Stimulated activated naive CD4-positive, alpha-beta T cell (primary cell): ENCODE data around the gene PROC.

ENCODE experiments used
- DNase-seq, 6 experiments: peaks; one replicate each; lab custom pipeline; 2025; lab: John Stamatoyannopoulos, UW

Gene PROC

DNA sequence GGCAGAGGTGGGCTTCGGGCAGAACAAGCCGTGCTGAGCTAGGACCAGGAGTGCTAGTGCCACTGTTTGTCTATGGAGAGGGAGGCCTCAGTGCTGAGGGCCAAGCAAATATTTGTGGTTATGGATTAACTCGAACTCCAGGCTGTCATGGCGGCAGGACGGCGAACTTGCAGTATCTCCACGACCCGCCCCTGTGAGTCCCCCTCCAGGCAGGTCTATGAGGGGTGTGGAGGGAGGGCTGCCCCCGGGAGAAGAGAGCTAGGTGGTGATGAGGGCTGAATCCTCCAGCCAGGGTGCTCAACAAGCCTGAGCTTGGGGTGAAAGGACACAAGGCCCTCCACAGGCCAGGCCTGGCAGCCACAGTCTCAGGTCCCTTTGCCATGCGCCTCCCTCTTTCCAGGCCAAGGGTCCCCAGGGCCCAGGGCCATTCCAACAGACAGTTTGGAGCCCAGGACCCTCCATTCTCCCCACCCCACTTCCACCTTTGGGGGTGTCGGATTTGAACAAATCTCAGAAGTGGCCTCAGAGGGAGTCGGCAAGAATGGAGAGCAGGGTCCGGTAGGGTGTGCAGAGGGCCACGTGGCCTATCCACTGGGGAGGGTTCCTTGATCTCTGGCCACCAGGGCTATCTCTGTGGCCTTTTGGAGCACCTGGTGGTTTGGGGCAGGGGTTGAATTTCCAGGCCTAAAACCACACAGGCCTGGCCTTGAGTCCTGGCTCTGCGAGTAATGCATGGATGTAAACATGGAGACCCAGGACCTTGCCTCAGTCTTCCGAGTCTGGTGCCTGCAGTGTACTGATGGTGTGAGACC is at the start of gene PROC:
Gene PROC (plus strand): TSS at position 128 of the 812 bp plus-strand sequence. CDS start 1,516 bp downstream, outside the sequence.
- no peak for DNase-seq

GRCh38 chr2:127370010-127370409 is 48.2 kb upstream of the PROC start:
- no peak for DNase-seq

- no peak for DNase-seq
These were observed 47.2 kb upstream of the PROC start for GRCh38 chr2:127371037-127371436.

GRCh38 chr2:127373362-127374083 is 44.7 kb upstream of the PROC start:
- DNase-seq = no peak

- DNase-seq = no peak
These were observed 42.0 kb upstream of the PROC start for GRCh38 chr2:127376257-127376656.

DNA sequence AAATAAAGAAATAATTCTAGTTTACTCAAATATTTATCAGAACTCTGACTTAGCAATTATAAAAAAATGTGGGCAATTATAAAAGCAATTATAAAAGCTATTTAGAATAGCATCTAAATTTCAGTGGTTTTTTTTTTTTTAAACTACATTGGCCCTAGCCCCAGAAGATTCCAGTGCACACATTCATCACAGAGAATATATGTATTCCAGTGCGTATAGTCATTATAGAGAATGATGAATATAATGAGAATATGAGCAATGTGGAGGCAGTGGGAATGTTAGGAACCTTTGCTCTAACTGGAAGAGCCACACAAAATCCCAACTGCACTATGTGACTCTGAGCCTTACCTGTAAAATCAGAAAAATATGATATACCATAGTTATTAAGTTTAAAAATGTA is 41.0 kb upstream of the PROC start:
- no peak for DNase-seq

GRCh38 chr2:127378720-127379119 is 39.5 kb upstream of the PROC start:
- no peak for DNase-seq

GRCh38 chr2:127379712-127380355 is 38.4 kb upstream of the PROC start:
- DNase-seq = no peak

DNA sequence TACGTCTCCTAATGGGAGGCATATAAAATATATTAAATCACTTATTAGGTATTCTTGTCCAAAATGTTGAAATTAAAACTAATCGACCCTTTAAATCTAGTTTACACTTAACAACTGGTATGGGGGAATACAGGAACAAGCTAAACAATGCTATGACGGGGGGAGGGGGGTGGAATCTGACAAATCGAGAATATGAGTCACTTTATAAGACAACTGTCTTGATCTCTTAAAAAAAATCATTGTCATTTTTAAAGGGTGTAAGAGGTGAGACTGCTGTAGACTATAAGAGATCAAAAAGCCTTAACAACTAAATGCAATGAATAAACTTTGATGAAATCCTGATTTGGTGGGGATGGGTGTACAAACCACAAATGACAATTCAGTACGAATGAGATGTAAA is 36.5 kb upstream of the PROC start:
- DNase-seq = no peak

DNA sequence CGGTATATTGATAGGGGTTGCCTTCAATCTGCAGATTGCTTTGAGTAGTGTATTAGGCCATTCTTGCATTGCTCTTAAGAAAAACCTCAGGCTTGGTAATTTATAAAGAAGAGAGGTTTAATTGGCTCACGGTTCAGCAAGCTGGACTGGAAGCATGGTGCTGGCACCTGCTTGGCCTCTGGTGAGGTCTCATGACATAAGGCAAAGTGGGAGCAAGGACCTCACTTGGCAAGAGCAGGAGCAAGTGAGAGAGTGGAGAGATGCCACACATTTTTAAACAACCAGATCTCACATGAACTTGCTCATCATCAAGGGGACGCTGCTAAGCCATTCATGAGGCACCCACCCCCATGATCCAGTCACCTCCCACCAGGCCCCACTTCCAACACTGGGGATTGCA is 35.4 kb upstream of the PROC start:
- DNase-seq = no peak

- no peak for DNase-seq
These were observed 33.7 kb upstream of the PROC start for GRCh38 chr2:127384529-127384928.

DNA sequence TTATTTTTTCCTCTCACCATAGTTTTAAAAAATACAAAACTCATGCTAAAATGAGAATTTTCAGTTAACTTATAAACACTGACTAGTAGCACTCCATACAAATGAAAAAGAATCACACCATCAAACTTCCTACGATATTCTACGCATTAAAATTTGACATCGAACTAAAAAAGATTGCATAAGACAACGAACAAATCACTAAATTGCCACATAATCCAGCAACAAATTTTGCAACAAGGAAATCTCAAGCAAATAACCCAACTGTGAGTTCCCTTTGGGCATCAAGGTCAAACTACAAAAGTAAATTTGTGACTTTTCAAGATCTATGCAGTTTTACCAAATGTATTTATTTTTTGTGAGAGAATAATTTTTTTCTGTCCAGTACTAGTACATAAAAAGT is 32.0 kb upstream of the PROC start:
- DNase-seq = no peak

- peak; percentile 75 to 92 (median 79) for DNase-seq
These were observed 31.2 kb upstream of the PROC start for GRCh38 chr2:127386764-127387654.

DNA sequence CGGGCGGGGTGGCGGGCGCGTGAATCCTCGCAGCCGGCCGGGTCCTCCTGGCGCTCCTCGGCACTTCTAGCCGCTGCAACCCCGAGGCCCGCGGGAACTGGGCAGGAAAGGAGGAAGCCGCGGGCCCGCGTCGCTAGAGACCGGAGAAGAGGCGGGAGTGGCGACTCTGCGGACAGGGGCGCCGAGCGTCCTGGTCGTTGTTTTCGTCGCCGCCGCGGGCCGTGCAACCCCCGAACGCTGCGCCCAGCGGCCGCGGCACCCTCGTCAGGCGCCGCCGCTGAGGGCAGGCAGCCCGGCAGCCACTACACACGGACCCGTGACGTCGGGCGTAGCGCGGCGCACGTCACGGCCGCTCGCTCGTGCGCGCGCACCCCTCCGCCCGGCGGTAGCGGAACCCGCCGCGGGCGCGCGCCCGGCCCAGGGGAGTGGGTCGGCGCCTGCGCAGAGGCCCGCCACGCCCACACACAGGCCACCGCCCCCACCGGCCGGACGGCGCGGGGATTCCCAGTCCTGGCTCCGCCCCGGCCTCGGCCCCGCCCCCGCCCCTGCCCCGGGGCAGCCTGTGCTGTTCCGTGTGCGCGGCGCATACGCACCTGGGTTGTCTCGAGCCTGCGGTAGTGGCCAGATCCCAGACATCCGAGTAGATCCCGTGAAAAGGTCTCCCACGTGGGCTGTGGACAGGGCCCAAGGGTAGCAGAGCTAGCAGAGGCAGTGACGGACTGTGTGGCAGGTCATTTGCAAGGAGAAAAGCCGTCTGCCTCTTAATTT is 30.4 kb upstream of the PROC start, which contains the start of gene MAP3K2:
Gene MAP3K2 (minus strand): TSS at position 321 of the 768 bp plus-strand sequence. CDS start 44,846 bp downstream, outside the sequence.
- DNase-seq = peak; percentile 92 to 96 (median 94)

DNA sequence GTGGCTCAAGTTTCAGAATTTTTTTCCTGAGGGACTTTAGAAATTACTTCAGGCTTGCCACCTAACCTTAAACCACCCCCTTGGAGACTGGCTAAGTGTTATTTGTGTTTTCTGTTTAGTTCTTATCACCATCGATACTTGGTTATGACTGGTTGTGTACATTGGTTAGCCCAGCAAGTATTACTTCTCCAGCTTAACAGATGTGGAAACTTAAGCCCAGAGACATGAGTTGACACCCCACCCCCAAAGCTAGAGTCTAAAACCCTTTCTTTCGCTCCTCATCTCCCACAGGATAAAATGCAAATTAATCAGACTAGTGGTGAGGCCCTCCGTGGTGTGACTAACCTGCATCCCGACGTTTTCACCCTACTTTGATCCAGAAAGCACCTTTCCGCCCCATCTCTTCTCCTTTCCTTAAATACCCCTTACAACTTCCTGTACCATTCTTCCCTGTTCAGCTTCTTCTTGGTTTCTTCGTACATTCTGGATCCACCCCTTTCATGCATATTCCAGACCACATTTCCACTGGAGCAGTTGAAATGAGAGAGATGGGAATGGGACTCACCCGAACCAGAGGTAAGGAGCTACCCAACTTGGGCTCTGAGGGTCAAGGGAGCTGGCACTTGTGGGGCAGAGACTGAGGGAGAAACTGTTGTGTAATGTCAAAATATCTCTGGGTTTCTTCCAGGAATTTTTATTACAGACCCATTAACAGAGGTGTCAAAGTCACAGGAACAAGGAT is 29.6 kb upstream of the PROC start:
- no peak for DNase-seq

GRCh38 chr2:127389778-127390435 is 28.3 kb upstream of the PROC start:
- peak in 4 of 6 experiments; percentile 3 to 55 (median 38) for DNase-seq

DNA sequence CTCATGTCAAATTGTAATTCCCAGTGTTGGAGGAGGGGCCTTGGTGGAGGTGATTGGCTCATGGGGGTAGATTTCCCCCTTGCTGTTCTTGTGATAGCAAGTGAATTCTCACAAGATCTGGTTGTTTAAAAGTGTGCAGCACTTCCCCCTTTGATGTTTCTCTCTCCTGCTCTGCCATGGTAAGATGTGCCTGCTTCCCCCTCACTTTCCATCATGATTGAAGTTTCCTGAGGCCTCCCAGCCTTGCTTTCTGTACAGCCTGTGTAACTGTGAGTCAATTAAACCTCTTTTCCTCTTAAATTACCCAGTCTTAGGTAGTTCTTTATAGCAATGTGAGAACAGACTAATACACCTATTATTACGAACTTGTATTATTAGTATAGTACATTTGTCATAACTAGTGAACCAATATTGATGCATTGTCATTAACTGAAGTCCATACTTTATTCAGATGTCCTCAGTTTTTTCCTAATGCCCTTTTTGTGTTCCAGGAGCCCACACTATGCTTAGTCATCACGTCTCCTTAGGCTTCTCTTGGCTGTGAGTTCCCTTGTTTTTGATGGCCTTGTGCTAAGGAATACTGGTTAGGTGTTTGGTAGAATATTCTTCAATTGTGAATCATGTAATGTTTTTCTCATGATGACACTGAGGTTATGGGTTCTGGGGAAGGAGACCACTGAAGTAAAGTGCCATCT is 25.9 kb upstream of the PROC start:
- no peak for DNase-seq

DNA sequence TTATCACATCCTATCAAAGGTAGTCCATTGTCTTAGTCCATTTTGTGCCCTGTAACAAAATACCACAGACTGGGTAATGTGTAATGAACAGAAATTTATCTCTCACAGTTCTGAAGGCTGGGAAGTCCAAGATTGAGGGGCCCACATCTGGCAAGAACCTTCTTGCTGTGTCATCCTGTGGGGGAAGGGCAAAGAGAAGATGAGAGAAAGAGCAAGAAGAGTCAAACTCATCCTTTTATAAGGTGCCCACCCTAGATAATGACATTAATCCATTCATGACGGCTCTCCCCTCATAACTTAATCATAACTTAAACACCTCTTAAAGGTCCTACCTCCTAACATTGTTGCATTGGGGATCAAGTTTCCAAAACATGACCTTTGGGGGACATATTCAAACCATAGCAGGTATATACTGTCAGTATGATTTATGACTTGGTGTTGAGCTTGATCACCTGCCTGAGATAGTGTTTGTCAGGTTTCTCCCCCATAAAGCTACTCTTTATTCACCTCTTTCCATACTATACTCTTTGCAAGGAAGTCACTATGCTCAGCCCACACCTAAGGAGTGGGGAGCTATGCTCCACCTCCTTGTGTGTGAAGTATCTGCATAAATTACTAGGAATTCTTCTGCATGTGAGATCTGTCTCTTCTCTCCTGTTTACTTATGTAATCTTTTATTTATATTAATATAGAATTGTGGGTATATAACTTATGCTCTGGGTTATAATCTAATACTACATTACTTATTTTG is 25.2 kb upstream of the PROC start:
- DNase-seq = no peak
